ENCODE results near the gene RSPH6A.

GRCh38 chr19:45762870-45763631, 52.1 kb downstream of the RSPH6A start:
- TF ChIP-seq POLR2AphosphoS5 (IDR thresholded peaks at IDR 0.05) (no peak), CTCF (IDR thresholded peaks at IDR 0.05) (no peak), EP300 (IDR thresholded peaks at IDR 0.05) (no peak), POLR2A (IDR thresholded peaks at IDR 0.05) (no peak)

All from upper lobe of left lung (tissue), 4 donors.